BE2C (cell line): ENCODE data around the gene COQ2.

Experiments used
- DNase-seq: peaks from one replicate; pipeline ENCODE4 v3.0.0-alpha.2; 2020
- H3K27me3 ChIP-seq: fragments of 250-450 bp; sonication (Bioruptor Pico); 2 replicates; pipeline ENCODE4 v1.5.1; 2020; ENCODE audit warnings: mild to moderate bottlenecking
- H3K36me3 ChIP-seq: fragments of 250-450 bp; sonication (Bioruptor Pico); 2 replicates; pipeline ENCODE4 v1.5.1; 2020; ENCODE audit warnings: mild to moderate bottlenecking
- H3K4me1 ChIP-seq: fragments of 250-450 bp; sonication (Bioruptor Pico); 2 replicates; pipeline ENCODE4 v1.5.1; 2020
- H3K4me3 ChIP-seq: 2 replicates; pipeline ENCODE4 v1.5.1; 2011; ENCODE audit warnings: low read depth, low read length
- H3K9me3 ChIP-seq: fragments of 250-450 bp; sonication (Bioruptor Pico); 2 replicates; pipeline ENCODE4 v1.5.1; 2020
- TF ChIP-seq, protein P1 (sequence below): IDR thresholded peaks from 2 replicates; pipeline ENCODE4 v1.5.1; 2012; ENCODE audit warnings: mild to moderate bottlenecking, low read depth, low read length

The COQ2 gene

GRCh38 chr4:83228231-83228630 is 56.4 kb downstream of the COQ2 start:
- no peak for DNase-seq
- no peaks in the 10 kb centered on the region for H3K27me3 ChIP-seq
- TF ChIP-seq, protein P1, sequence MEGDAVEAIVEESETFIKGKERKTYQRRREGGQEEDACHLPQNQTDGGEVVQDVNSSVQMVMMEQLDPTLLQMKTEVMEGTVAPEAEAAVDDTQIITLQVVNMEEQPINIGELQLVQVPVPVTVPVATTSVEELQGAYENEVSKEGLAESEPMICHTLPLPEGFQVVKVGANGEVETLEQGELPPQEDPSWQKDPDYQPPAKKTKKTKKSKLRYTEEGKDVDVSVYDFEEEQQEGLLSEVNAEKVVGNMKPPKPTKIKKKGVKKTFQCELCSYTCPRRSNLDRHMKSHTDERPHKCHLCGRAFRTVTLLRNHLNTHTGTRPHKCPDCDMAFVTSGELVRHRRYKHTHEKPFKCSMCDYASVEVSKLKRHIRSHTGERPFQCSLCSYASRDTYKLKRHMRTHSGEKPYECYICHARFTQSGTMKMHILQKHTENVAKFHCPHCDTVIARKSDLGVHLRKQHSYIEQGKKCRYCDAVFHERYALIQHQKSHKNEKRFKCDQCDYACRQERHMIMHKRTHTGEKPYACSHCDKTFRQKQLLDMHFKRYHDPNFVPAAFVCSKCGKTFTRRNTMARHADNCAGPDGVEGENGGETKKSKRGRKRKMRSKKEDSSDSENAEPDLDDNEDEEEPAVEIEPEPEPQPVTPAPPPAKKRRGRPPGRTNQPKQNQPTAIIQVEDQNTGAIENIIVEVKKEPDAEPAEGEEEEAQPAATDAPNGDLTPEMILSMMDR = no peak
- no peaks in the 10 kb centered on the region for H3K9me3 ChIP-seq
- H3K4me1 ChIP-seq = no peaks in the 10 kb centered on the region
- H3K36me3 ChIP-seq = no peaks in the 10 kb centered on the region
- H3K4me3 ChIP-seq = no peak overlapping the region

DNA sequence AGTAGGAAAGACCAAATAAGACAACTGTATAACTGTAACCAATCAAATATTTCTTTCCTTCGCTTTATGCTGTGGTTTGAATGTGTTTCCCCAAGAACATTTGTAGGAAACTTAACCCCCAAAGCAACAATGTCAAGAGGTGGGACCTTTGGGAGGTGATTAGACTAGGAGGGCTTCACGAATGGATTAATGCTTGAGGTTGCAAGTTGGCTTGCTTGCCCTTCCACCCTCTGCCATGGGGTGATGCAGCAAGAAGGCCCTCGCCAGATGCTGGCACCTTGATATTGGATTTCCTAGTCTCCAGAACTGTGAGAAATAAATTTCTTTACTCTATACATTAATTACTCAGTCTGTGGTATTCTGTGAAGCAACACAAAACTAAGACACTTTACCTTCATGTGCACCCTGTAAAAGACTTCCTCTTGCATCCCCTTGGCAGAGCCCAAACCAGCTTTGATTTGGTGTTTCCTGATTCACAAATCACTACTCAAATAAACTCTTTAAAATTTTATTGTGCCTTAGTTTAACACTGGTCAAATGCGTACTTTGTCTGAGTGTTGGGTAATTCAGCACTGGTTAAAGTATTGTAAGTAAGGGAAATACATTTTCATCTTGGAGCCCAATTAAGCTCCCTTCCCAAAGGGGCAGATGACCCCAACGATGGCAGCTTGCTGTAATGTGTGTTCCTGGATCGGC is 59.9 kb downstream of the COQ2 start:
- Histone ChIP-seq H3K9me3 (no peaks in the 10 kb centered on the region), H3K36me3 (no peaks in the 10 kb centered on the region), H3K4me1 (no peaks in the 10 kb centered on the region), H3K4me3 (no peak overlapping the region), H3K27me3 (no peaks in the 10 kb centered on the region)
- DNase-seq = no peak
- TF ChIP-seq, protein P1 = no peak

- Histone ChIP-seq H3K9me3 (no peaks in the 10 kb centered on the region), H3K4me3 (no peak overlapping the region), H3K27me3 (no peaks in the 10 kb centered on the region), H3K4me1 (no peaks in the 10 kb centered on the region), H3K36me3 (no peaks in the 10 kb centered on the region)
- no peak for DNase-seq
- TF ChIP-seq, protein P1 = no peak
Observed at GRCh38 chr4:83223781-83224180, 60.8 kb downstream of the COQ2 start.

- TF ChIP-seq, protein P1 = no peak
- H3K36me3 ChIP-seq = no peaks in the 10 kb centered on the region
- H3K27me3 ChIP-seq = no peaks in the 10 kb centered on the region
- no peaks in the 10 kb centered on the region for H3K9me3 ChIP-seq
- H3K4me3 ChIP-seq = no peak overlapping the region
- no peaks in the 10 kb centered on the region for H3K4me1 ChIP-seq
- no peak for DNase-seq
Observed at GRCh38 chr4:83221897-83222441, 62.6 kb downstream of the COQ2 start.

GRCh38 chr4:83219344-83220331 is 65.0 kb downstream of the COQ2 start:
- Histone ChIP-seq H3K36me3 (no peaks in the 10 kb centered on the region), H3K4me3 (no peak overlapping the region), H3K4me1 (no peaks in the 10 kb centered on the region), H3K9me3 (no peaks in the 10 kb centered on the region), H3K27me3 (no peaks in the 10 kb centered on the region)
- DNase-seq = no peak
- TF ChIP-seq, protein P1 = no peak
